NOMO-1 treated with DMSO at 0.1 percent for 48 hours (cell line): ENCODE results near the gene DUSP23.

Experiments
- DNase-seq: peaks from one replicate; lab custom pipeline; 2025; ENCODE audit not compliant: unreplicated experiment; lab: John Stamatoyannopoulos, UW

DUSP23 gene

DNA sequence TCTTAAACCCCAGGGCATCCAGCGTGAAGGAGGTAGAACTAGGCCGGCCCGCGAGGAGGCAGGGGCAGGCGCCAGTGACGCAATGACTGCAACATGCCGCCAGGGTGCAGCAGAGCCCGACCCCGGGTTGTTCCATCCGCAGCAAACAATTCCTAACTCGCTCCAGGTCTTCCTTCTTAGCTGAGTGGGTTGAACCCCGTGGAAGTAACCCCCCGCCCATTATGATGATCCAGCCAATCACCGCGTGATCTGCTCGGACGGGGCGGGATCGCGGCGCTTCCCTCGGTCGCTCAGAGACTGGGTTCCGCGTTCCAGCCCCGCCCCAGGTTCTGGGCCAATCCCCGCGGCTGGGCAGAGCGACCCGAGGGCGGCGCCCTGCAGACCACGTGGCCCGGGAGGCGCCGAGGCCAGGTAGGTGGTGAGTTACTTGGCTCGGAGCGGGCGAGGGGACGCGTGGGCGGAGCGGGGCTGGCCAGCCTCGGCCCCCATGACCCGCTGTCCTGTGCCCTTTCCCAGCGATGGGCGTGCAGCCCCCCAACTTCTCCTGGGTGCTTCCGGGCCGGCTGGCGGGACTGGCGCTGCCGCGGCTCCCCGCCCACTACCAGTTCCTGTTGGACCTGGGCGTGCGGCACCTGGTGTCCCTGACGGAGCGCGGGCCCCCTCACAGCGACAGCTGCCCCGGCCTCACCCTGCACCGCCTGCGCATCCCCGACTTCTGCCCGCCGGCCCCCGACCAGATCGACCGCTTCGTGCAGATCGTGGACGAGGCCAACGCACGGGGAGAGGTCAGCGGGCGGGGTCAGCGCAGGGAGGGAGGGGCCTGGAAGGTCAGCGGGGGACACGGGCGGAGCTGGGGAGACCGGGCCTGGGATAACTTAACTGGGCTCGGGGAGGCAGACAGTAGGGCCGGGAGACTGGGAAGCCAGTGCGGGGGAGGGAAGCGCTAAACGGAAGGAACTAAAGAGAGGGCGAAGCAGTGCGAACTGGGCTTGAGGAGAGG, at the start of gene DUSP23:
DUSP23 (plus strand) TSS at position 380 of the 1,000 bp plus-strand sequence; CDS start at position 519, 139 bp downstream.
- DNase-seq = peak; percentile 98

- no peak for DNase-seq
Observed at GRCh38 chr1:159737238-159737916, 43.4 kb upstream of the DUSP23 start.

DNA sequence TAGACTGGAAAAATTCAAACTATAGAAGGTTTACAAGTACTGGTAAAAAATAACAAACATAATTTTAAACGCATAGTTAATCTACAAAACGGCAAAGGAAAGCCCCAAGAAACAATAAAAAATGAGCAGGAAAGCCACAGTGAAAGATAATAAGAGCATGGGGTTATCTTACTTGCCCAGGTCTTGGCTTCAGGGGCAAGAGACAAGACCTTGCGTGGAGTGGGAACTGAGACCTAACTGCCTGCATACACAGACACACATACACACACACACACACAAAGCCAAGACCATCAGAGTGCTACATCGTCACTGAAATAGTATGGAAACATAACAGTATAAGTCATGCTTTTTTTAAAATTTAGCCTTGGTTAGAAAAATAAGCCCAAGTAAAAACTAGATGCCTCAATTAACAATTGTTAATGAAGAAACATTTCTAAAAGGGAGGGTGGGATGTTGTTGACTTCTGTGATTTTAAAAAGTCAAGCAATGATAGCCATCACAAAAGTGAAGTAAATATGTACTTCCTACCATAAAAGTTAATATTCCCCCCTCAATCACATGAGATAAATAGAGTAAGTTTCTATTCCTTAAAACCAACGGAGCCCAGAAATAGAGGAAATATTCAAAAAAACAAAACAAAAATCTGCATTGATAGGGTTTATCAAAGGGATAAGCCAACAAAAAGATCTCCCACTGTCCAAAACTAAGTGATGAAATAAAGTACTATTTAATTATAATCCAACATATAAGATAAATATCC, 36.9 kb upstream of the DUSP23 start:
- DNase-seq = no peak

DNA sequence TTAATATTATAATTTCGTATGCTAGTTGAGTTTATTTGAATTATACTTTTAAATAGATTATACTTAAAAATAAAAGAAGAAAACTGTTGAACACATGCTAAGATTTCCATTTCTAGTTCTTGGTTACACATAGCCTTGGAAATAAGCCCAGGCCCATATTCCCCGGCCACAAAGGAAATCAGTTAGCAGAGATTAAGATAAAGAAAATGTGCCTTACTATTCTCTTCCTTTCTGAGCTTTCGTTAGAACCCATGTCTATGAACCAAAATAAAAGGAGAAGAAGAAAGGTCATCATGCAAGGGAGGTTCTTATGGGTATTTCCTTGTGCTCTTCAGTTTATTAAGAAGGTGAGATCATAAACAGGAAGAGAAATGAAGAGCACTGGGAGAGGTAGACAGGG, 34.1 kb upstream of the DUSP23 start:
- no peak for DNase-seq

- DNase-seq = no peak
Observed at GRCh38 chr1:159748370-159748769, 32.4 kb upstream of the DUSP23 start.

DNA sequence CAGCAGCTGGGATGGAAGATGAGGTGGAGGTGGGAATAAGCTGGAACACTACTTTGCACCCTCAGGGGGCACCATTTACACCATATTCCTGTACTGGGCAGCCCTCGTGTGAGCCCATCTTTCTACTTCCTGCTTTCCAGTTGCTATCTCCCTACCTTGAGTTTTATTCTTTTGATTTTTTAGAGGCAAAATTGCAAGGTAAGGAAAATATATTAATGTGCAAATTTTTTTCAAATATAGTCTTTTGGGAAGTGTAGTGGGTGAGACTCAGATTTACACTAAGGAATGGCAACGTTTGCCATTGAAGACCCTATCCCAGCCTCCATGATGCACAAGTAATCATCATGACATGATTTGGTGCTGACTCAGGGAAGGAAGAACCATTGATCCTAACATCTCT, 31.1 kb upstream of the DUSP23 start:
- no peak for DNase-seq

DNA sequence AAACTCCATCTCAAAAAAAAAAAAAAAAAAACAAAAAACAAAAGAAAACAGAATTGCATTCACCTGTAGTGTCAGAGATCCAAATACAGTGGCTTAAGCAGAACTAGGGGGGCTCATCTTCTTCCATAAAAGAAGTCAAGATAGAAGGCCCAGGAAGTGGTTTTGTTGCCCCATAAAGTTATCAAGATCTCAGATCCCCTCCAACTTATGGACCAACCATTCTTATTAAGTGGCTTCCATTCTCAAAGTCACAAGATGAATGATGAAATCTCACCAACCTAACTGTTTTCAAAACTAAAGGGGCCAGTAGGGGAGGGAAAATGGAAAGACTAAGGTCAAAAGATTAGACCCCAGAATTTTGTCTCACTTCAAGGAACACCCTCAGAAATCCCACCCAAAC, 30.1 kb upstream of the DUSP23 start:
- no peak for DNase-seq

GRCh38 chr1:159751031-159751430, 29.7 kb upstream of the DUSP23 start:
- no peak for DNase-seq

DNA sequence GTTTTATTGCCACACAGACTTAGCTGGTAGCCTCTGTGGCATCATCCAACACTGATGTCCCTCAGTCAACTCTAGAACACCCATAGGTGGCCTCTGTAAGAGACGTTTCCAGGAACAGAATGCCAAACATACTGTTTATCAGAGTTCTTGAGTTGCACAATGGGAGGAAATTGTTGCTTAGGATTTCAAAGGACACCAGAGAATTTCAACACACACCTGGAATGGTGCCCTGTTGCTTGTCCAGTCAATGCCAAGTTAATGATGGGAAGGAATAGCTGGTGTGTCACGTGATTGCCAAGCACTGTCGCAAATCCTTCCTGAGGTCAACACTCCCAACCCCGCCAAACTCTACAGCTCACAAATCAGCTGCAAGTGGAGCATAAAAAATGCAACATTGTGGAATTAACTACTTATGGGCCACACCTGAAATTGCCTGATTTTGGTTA, 28.6 kb upstream of the DUSP23 start:
- no peak for DNase-seq

DNA sequence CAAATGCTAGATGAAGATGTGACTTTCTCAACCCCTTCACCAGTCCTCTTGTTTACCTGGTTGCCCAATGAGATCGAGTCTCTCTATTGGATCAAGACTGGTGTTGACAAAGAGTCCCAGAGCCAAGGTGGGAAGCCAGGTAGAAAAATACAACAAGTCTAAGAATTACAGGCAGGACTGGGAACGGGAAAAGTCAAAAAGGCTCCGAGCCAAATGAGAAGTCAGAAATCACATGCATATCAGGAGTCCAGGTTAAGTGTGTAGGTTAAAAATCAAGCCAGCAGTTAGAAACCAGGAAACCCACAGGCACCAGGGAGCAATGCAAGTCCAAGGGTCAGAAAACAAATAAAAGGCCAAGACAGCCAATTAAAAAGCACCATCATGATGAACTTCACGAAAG, 27.4 kb upstream of the DUSP23 start:
- no peak for DNase-seq

GRCh38 chr1:159755451-159756007, 25.2 kb upstream of the DUSP23 start:
- DNase-seq = no peak

- peak; percentile 26 for DNase-seq
Observed at GRCh38 chr1:159756397-159756796, 24.4 kb upstream of the DUSP23 start.

- no peak for DNase-seq
Observed at GRCh38 chr1:159763686-159764085, 17.1 kb upstream of the DUSP23 start.

DNA sequence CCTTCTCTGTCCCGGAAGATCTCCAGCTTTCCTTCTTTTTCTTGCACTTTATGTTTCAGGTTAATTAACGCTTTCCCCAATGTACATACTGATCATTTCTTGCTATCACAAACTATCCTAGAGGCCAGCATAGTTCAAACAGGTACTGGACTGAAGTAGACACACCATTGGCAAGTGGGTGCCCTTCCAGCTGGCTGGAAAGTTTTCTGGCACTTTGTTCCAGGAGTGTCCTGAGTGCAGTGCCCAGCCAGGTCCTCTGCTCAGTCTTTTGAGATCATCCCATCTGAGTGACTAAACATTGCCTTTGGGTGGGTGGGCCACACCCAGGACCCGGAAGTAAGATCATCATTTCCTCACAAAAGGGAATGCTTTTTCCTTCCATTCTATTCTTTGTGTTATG, 15.0 kb upstream of the DUSP23 start:
- no peak for DNase-seq

DNA sequence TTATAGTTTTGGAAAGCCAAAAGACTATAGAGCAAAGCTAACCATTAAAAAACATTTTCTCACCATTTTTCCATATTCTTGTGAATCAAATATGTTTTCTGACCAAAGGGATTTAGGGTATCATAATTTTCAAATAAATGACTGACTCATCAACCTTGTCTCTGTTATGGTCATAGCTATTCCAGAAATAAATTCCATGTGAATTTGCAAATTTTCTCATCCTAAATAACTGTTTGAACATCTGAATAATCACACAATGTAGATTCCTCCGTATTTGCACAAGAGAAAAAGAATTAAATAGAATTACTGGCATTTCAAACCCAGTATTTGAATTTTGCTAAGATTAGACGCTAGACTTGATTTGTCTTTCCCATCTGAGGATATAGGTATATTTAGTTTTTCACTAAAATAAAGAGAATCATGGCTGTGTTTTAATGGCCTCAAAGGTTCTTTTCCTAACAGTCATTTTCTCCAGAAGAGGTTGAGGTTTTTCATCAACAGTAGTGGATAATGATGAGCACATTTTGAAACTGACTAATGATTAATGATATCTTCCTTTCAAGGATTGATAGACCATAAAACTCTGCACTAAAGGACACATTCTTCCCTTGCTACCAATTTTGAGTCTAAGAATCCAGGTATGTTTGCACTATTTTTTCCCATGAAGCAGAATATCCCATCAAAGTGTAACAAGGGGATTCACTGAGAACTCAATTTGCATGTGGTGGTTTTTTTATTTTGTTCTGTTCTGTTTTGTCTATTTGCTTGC, 9.5 kb upstream of the DUSP23 start:
- no peak for DNase-seq

DNA sequence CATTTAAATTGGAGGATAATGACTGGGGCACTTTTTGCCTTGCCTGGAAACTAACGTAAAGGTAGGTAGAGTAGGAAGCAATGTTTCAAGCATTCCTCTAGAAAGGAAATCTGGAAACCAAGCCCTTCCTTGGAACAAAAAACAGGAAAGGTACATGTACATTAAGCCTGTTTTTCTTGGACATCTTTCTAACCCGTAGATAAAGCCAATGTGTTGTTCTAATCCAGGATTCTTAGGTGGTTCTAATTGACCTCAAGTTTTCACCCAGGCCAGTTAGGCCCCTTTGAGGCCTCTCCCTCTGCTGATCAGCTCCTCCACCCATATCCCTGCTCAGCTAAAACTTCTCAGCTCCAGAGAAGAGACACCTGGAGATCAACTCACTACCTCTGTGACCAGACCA, 6.3 kb upstream of the DUSP23 start:
- no peak for DNase-seq

- DNase-seq = peak; percentile 55
Observed at GRCh38 chr1:159775716-159776115, 5.0 kb upstream of the DUSP23 start.

DNA sequence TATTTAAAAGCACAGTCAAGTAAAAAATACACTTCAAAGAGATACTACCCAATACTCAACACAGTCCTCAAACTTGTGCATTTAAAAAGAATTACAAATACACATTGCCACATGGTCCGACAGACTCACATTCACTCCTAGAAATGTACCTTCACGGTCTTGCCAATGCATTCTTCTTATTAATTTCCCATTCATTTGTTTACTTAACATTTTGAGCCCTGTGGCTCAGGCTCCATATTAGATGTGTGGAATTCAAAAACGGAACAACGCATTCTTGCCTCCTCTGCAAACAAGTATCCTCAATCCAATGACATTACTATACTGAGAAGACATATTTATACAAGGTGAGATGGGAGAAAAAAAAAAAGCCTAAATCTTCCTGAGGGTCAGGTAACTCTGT, 2.5 kb upstream of the DUSP23 start:
- no peak for DNase-seq

GRCh38 chr1:159779403-159779851, 1.3 kb upstream of the DUSP23 start:
- no peak for DNase-seq

GRCh38 chr1:159781992-159782391, 1.2 kb downstream of the DUSP23 start:
- no peak for DNase-seq
